NCI-H1105 (cell line): Measurements from ENCODE around the gene ZNF417.
A peak's percentile ranks its signal among the peaks of the same experiment; 100 is the strongest.
"Not testable (repeated sequence)": the region's sequence is repeated elsewhere in the genome, so short reads cannot be mapped to it uniquely, and the experiment has no call there.

Source experiments
- DNase-seq: peaks from one replicate; lab custom pipeline; 2025; lab: John Stamatoyannopoulos, UW

Gene ZNF417

GRCh38 chr19:57887195-57887941 lies 29.0 kb downstream of the ZNF417 start:
- peak; percentile 14 for DNase-seq

DNA sequence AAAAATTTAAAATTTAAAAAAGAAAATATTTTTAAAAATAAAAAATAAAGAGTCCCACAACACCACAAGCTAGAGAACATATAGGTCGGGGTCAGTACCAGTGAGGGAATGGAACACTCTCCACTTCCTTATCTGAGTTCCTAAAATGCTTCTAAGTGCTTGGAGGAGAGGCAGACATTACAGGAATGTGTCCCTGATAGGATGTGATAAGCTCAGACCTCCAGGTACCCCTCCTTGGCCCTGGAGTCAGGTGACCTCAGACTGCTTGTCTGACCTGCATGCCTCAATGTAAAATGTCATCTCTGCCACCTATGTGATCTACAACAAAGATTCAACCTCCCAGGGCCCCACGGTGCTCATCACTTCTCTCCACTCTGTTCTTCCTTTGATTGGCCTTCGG lies 30.3 kb downstream of the ZNF417 start:
- no peak for DNase-seq

DNA sequence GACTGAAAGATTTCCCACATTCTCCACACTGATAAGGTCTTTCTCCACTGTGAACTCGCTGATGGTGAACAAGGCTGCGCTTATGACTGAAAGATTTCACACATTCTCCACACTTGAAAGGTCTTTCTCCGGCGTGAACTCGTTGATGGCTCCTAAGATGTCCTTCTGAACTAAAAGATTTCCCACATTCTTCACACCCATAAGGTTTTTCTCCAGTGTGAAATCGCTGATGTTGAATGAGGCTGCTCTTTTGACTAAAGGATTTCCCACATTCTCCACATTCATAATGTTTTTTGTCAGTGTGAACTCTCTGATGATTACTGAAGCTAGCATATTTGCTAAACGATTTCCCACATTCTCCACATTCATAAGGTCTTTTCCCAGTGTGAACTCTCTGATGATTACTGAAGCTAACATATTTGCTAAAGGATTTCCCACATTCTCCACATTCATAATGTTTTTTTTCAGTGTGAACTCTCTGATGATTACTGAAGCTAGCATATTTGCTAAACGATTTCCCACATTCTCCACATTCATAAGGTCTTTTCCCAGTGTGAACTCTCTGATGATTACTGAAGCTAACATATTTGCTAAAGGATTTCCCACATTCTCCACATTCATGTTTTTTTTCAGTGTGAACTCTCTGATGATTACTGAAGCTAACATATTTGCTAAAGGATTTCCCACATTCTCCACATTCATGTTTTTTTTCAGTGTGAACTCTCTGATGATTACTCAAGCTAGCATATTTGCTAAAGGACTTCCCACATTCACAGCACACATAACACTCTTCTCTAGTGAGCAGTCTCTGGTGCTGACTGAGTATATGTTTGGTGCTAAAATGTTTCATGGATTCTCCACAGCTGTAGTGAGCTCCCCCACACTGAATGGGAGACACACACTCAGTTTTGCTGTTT lies 42.3 kb downstream of the ZNF417 start:
- not testable (repeated sequence) for DNase-seq

DNA sequence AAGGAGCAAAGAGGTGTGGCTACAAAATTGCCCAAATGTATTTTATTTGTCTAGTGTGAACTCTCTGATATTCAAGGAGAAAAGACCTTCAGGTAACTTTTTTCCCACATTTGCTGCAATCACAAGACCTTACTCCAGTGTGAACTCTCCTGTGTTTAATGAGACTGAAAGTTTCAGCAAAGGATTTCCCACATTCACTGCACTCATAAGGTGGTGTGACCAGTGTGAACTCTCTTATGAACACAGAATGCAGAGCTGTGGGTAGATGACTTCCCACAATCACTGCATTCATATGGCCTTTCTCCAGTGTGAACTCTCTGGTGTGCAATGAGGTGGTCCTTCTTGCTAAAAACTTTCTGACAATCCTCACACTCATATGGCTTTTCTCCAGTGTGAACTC lies 43.9 kb downstream of the ZNF417 start:
- no peak for DNase-seq

- no peak for DNase-seq
Measured at GRCh38 chr19:57870225-57870624, 46.2 kb downstream of the ZNF417 start.

- not testable (repeated sequence) for DNase-seq
Measured at GRCh38 chr19:57869655-57870054, 46.7 kb downstream of the ZNF417 start.

DNA sequence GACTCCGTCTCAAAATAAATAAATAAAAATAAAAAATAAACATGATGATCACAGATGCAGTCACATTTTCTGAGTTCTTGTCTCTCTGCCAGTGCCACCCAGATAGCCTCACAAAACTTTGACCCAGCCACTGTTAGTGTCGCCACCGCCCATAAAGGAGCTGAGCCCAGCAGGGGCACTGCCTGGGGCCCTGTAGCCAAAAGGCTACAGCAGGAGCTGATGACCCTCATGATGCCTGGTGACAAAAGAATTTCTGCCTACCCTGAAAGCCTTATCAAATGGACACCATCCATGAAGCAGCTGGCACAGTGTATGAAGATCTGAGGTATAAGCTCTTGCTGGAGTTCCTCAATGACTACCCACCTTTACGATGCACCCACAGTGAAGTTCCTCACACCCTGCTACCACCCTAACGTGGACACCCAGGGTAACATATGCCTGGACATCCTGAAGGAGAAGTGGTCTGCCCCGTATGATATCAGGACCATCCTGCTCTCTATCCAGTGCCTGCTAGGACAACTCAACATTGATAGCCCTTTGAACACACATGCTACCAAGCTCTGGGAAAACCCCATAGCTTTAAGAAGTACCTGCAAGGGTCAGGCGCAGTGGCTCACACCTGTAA lies 48.4 kb downstream of the ZNF417 start:
- DNase-seq: no peak
